ENCODE results near the gene OR8A1.

OR8A1 gene

GRCh38 chr11:124569697-124570096 is at the start of gene OR8A1:
Gene OR8A1 (plus strand): TSS chr11:124569997. CDS start chr11:124570120, 123 bp downstream.
- DNase-seq = no peak
- Mint-ChIP-seq H3K9me3 (no peaks in the 10 kb centered on the region), H3K4me1 (no peaks in the 10 kb centered on the region), H3K27ac (no peak within 1 kb of the TSS), H3K36me3 (no peaks in the 10 kb centered on the region), H3K4me3 (no peak within 1 kb of the TSS), H3K27me3 (no peaks in the 10 kb centered on the region)
- CTCF ChIA-PET = interaction anchor here (2.4 kb wide), 1 partner anchor 16 kb away, joined by 7 read pairs; no protein-coding TSS in a partner anchor

DNA sequence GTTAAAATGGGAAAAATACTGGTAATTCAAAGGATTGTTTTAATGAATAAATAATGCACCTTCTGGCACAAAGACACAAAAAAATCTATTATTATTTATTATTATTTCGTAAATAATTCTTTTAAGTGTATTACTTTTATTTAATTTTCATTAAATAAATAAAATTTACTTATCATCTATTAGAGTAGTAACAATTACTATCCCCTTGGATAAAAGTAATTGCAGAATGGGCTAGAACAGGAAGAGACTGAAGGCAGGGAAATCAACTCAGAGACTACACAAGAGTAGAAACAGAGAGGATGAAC is 49.3 kb upstream of the OR8A1 start:
- no peak overlapping the region for H3K4me3 Mint-ChIP-seq
- CTCF ChIA-PET = no interaction called here
- H3K36me3 Mint-ChIP-seq = no peaks in the 10 kb centered on the region
- no peaks in the 10 kb centered on the region for H3K9me3 Mint-ChIP-seq
- H3K27ac Mint-ChIP-seq = no peak overlapping the region
- no peak for DNase-seq
- no peaks in the 10 kb centered on the region for H3K27me3 Mint-ChIP-seq
- H3K4me1 Mint-ChIP-seq = no peaks in the 10 kb centered on the region

GRCh38 chr11:124533626-124534025 is 36.2 kb upstream of the OR8A1 start:
- CTCF ChIA-PET = no interaction called here
- Mint-ChIP-seq H3K9me3 (no peaks in the 10 kb centered on the region), H3K36me3 (no peaks in the 10 kb centered on the region), H3K4me3 (no peak overlapping the region), H3K27ac (no peak overlapping the region), H3K4me1 (no peaks in the 10 kb centered on the region), H3K27me3 (peaks cover 7% of the 10 kb centered on the region)
- no peak for DNase-seq

DNA sequence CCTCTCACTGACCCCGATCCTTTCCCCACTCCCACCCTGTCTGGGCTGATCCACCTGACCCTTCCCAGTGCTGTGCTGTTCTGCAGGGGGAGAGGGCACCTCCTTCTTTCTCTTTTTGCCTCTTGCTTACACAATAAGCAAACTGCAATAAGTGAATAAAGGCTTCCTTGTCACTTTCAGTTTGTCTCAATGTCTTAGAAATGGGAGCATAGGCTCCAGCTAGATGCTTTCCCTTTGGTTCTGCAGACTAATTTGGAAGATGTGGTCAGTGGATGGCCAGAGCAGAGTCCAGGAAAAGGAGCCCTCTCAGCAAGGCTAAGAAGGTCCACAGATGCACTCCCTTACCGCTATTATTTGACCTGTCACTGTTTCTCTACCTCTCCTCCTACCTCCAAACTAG is 35.7 kb upstream of the OR8A1 start:
- no peak for DNase-seq
- Mint-ChIP-seq H3K27me3 (peaks cover 7% of the 10 kb centered on the region), H3K36me3 (no peaks in the 10 kb centered on the region), H3K4me3 (no peak overlapping the region), H3K4me1 (no peaks in the 10 kb centered on the region), H3K27ac (no peak overlapping the region), H3K9me3 (no peaks in the 10 kb centered on the region)
- CTCF ChIA-PET = no interaction called here

DNA sequence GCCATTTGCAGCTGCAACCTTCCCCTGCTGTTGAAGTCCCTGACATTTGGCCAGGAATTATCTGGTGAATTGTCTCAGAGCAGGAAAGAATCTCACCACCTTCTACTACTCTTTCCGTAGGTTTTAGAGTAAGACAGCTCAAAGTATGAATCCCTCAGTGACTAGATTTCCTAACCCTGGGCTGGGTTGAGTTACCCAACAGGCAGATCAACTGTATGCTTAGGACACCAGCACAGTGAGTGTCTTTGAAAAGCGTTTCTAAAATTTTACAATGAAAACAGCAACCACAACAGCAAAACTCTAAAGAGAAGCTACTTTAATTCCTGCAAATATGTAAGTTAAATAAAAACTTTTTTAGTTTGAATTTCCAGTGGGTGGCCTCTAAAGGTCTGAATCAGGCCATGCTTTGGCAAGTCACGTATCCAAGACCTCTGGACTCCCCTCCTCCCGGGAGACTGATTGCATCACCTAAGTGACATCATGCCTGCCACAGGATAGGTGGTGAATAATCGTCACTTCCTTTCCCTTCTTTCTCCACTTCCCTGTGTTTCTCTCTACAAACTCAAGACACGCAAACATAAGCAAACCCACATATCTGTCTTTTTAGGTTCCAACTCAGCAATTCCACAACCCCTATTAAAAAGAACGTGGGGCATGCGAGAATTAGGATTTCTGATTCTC is 34.1 kb upstream of the OR8A1 start:
- Mint-ChIP-seq H3K36me3 (no peaks in the 10 kb centered on the region), H3K9me3 (no peaks in the 10 kb centered on the region), H3K4me1 (no peaks in the 10 kb centered on the region), H3K4me3 (no peak overlapping the region), H3K27me3 (peaks cover 7% of the 10 kb centered on the region), H3K27ac (no peak overlapping the region)
- DNase-seq = no peak
- CTCF ChIA-PET = no interaction called here

DNA sequence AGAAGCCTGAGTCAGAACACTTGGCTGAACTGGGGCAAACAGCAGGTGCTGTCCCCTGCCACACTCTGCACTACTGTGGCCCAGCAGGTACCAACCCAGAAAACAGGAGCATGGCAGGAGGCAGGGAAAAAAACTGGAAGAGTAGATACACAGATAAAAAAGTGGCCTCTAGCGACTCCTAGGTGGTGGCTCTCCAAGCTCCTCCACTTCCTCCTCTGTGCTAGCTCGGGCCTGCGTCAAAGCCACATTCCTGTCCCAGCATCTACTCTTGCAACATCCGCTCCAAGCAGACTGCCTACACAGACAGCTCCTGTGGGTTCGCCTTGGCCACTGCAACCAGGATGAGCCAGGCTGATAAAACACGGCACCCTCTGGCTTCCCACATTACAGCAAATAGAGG is 33.3 kb upstream of the OR8A1 start:
- no peaks in the 10 kb centered on the region for H3K36me3 Mint-ChIP-seq
- no peak overlapping the region for H3K27ac Mint-ChIP-seq
- no peak for DNase-seq
- H3K4me1 Mint-ChIP-seq = no peaks in the 10 kb centered on the region
- H3K9me3 Mint-ChIP-seq = no peaks in the 10 kb centered on the region
- CTCF ChIA-PET = no interaction called here
- H3K4me3 Mint-ChIP-seq = no peak overlapping the region
- H3K27me3 Mint-ChIP-seq = peaks cover 7% of the 10 kb centered on the region

DNA sequence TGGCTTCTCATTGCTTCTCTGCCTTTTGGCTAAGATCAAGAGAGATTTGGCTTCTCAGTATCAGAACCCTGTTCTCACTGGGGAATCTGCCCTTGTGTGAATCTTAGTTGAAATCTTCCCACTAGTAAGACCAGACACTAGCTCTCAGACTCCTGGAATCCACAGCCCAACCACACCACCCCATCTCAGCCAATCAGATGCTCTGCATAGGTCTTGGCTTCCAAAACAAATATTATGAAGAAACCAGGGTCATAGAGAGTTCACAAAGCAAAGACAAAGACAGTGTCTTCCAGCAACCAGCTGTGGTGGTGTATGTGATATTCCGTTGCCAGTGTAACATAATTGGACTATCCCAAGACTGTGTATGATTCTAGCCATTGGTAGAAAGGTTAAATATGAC is 31.8 kb upstream of the OR8A1 start:
- Mint-ChIP-seq H3K4me1 (no peaks in the 10 kb centered on the region), H3K36me3 (no peaks in the 10 kb centered on the region), H3K4me3 (no peak overlapping the region), H3K27ac (no peak overlapping the region), H3K27me3 (peaks cover 7% of the 10 kb centered on the region), H3K9me3 (no peaks in the 10 kb centered on the region)
- no peak for DNase-seq
- CTCF ChIA-PET = no interaction called here

- H3K27me3 Mint-ChIP-seq = peaks cover 7% of the 10 kb centered on the region
- no peaks in the 10 kb centered on the region for H3K9me3 Mint-ChIP-seq
- H3K36me3 Mint-ChIP-seq = no peaks in the 10 kb centered on the region
- CTCF ChIA-PET = no interaction called here
- H3K4me3 Mint-ChIP-seq = no peak overlapping the region
- H3K27ac Mint-ChIP-seq = no peak overlapping the region
- no peaks in the 10 kb centered on the region for H3K4me1 Mint-ChIP-seq
- DNase-seq = no peak
These were observed 28.6 kb upstream of the OR8A1 start for GRCh38 chr11:124541204-124541603.

GRCh38 chr11:124543145-124543544 is 26.7 kb upstream of the OR8A1 start:
- Mint-ChIP-seq H3K27me3 (peaks cover 10% of the 10 kb centered on the region), H3K36me3 (no peaks in the 10 kb centered on the region), H3K27ac (no peak overlapping the region), H3K9me3 (no peaks in the 10 kb centered on the region), H3K4me1 (no peaks in the 10 kb centered on the region), H3K4me3 (no peak overlapping the region)
- CTCF ChIA-PET = no interaction called here
- DNase-seq = no peak

DNA sequence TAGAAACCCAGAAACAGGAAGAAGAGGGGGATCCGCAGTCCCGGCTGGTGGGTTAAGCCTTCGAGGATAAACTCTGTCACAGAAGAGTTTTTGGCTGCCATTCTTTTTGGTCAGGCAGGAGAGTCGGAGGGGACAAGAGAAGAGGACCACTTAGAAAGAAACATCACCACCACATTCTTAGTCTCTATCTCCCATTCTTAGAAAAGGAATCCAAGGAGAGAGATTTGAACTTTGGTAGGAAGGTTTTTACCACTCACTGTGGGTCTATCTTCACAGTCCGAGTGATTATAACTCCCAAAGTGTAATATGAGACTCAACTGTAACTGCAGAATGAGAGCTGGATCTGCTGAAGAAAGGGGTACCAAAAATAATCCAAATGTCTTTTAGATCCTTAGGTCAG is 26.2 kb upstream of the OR8A1 start, which contains the start of gene OR8B12:
Gene OR8B12 (minus strand): TSS at position 101 of the 400 bp plus-strand sequence. CDS start 0 bp downstream, at position 101.
- Mint-ChIP-seq H3K27me3 (peaks cover 10% of the 10 kb centered on the region), H3K4me1 (no peaks in the 10 kb centered on the region), H3K36me3 (no peaks in the 10 kb centered on the region), H3K4me3 (no peak within 1 kb of the TSS), H3K9me3 (no peaks in the 10 kb centered on the region), H3K27ac (no peak within 1 kb of the TSS)
- DNase-seq = no peak
- CTCF ChIA-PET = no interaction called here

GRCh38 chr11:124551189-124551588 is 18.6 kb upstream of the OR8A1 start:
- CTCF ChIA-PET = no interaction called here

DNA sequence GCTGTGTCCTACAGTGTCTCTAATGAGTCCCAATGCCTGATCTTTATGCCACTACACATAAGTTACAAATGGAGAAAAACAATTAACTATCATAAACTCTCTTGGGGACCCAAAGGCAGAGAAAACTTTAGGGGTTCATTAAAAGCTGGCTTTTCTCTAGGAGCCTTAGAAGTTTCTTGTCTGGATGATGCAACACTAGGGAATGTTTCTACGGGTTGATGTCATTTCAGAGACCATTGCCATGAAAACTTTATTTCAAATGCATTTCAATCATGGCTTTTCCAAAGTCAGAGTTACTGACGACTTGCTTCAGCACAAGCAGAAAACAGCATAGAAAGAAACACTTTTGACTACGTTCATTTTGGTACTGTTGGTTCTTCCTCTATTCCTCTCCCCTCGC is 17.8 kb upstream of the OR8A1 start:
- no peak for DNase-seq
- no peak overlapping the region for H3K4me3 Mint-ChIP-seq
- no peaks in the 10 kb centered on the region for H3K36me3 Mint-ChIP-seq
- no peaks in the 10 kb centered on the region for H3K9me3 Mint-ChIP-seq
- CTCF ChIA-PET = interaction anchor here (0.6 kb wide), 1 partner anchor 74 kb away, joined by 3 read pairs; no protein-coding TSS in a partner anchor
- H3K27ac Mint-ChIP-seq = no peak overlapping the region
- H3K4me1 Mint-ChIP-seq = no peaks in the 10 kb centered on the region
- no peaks in the 10 kb centered on the region for H3K27me3 Mint-ChIP-seq

More at GRCh38 chr11:124551189-124551588, 18.6 kb upstream of the OR8A1 start:
- Mint-ChIP-seq H3K36me3 (no peaks in the 10 kb centered on the region), H3K9me3 (no peaks in the 10 kb centered on the region), H3K4me1 (no peaks in the 10 kb centered on the region), H3K4me3 (no peak overlapping the region), H3K27me3 (peaks cover 3% of the 10 kb centered on the region), H3K27ac (no peak overlapping the region)
- no peak for DNase-seq

- no peaks in the 10 kb centered on the region for H3K36me3 Mint-ChIP-seq
- H3K4me3 Mint-ChIP-seq = no peak overlapping the region
- DNase-seq = no peak
- H3K27me3 Mint-ChIP-seq = no peaks in the 10 kb centered on the region
- H3K9me3 Mint-ChIP-seq = no peaks in the 10 kb centered on the region
- no peak overlapping the region for H3K27ac Mint-ChIP-seq
- H3K4me1 Mint-ChIP-seq = no peaks in the 10 kb centered on the region
- CTCF ChIA-PET = no interaction called here
These were observed 13.0 kb upstream of the OR8A1 start for GRCh38 chr11:124556828-124557227.

- Mint-ChIP-seq H3K27ac (no peak overlapping the region), H3K27me3 (no peaks in the 10 kb centered on the region), H3K36me3 (no peaks in the 10 kb centered on the region), H3K9me3 (no peaks in the 10 kb centered on the region), H3K4me1 (no peaks in the 10 kb centered on the region), H3K4me3 (no peak overlapping the region)
- CTCF ChIA-PET = no interaction called here
- no peak for DNase-seq
These were observed 363 bp downstream of the OR8A1 start for GRCh38 chr11:124570160-124570559.

DNA sequence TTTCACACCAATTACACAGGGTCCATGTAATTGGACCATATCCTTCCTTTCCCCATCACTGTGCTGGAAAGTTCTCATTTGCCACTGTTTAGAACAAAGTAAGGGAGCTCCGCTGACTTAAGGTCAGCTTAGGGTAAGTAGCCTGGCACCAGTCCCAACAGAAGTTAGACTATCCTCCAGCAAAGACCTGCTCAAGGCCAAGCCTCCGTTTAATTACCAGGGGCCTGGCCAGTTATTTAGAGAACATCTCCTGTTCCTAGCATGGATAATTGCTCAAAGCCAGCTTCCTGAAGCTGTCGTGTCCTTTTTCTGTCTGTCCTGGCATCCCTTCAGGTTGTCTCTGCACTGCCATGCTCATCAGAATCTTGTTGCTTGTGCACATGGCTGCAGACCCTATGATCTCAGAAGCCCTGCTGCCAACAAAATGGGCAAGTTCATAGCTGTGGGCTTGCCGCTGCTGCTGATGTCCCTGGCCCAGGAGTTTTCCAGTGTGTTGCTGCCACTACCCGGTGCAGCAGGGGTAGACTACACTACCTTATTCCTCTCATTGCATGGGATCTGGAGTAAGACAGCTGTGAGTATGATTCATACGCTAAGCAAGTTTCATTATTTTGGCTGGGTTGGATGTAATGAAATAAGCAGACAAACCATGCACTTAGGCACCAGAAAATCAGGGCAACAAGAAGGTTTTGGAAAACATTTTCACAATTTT is 8.1 kb downstream of the OR8A1 start:
- H3K4me3 Mint-ChIP-seq = no peak overlapping the region
- no peaks in the 10 kb centered on the region for H3K36me3 Mint-ChIP-seq
- CTCF ChIA-PET = no interaction called here
- peaks cover 8% of the 10 kb centered on the region for H3K27me3 Mint-ChIP-seq
- no peaks in the 10 kb centered on the region for H3K9me3 Mint-ChIP-seq
- no peak for DNase-seq
- H3K27ac Mint-ChIP-seq = no peak overlapping the region
- no peaks in the 10 kb centered on the region for H3K4me1 Mint-ChIP-seq

All from activated naive CD4-positive, alpha-beta T cell treated with anti-CD3 and anti-CD28 coated beads, Interleukin-2, amount 10 ng/mL, durations not matched to agents 7 days and 5 days (primary cell).